ENCODE results near the gene RFTN1. TPM values are rescaled to one million over a fixed set of nuclear protein-coding genes. Genes with fewer than 3 reads are reported as not detected.

The RFTN1 gene
- total RNA-seq, 1 experiment from 2014 or later: 0.90 TPM

DNA sequence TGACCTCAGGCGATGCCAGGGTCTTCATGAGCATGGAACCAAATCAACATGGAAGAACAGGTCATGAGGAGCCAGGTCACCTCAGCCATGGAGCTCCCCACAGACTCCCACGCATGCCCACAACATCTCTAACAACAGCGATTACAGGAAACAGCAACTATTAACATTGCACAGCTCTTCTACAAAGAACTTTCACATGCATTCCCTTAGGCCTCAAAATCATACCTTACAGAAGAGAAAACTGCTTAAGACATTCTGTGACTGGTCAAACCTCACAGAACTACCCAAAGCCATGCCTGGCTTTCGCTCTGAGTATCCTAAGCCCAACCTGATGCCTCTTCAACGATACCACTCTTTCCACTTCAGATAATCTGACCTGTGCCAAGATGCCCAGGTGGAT lies 130.7 kb downstream of the RFTN1 start:
- Histone ChIP-seq H3K4me3 (ENCODE audit: insufficient read depth, low read depth, low read length) (no peak overlapping the region), H3K36me3 (replicated peaks; ENCODE audit: control insufficient read depth, insufficient read depth, low read length) (no peaks in the 10 kb centered on the region), H3K27me3 (ENCODE audit: control insufficient read depth, insufficient read depth, low read length) (no peaks in the 10 kb centered on the region)
- no peak for DNase-seq

DNA sequence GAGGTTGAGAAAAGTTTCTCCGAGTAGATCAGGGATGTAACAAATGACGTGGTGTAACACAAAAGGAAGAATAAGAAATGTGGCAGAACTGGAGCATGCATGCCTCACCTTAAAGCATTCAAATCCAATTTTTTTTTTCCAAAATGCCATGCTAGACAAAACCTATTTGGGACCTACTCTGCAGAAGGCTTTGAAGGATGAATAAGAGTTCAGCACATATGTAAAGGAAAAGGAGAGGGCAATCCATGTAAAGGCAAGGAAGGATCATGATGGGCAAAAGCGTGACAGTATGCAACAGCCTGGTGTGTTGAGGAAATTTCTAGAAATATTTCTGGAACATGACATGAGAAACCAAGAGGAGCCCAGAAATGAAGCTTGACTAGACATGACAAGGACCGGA lies 132.1 kb downstream of the RFTN1 start:
- H3K4me3 ChIP-seq (ENCODE audit: insufficient read depth, low read depth, low read length): no peak overlapping the region
- no peaks in the 10 kb centered on the region for H3K27me3 ChIP-seq (ENCODE audit: control insufficient read depth, insufficient read depth, low read length)
- DNase-seq: no peak
- no peaks in the 10 kb centered on the region for H3K36me3 ChIP-seq (replicated peaks; ENCODE audit: control insufficient read depth, insufficient read depth, low read length)

DNA sequence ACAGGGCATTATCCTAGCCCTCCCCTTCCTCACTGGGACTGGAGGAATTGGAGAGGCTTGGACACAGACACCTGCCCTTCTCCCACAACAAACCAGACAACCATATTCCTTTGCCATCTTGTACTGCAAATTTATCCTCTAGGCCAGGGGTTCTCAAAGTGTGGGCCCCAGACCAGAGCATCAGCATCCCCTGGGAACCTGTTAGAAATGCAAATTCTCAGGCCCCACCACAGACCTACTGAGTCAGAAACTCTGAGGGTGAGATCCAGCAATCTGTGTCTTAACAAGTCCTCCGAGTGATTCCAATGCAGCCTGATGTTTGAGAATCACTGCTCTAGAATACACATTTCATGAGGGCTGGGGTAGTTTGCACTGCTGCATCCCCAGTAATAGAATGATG lies 133.1 kb downstream of the RFTN1 start:
- Histone ChIP-seq H3K27me3 (ENCODE audit: control insufficient read depth, insufficient read depth, low read length) (no peaks in the 10 kb centered on the region), H3K36me3 (replicated peaks; ENCODE audit: control insufficient read depth, insufficient read depth, low read length) (no peaks in the 10 kb centered on the region), H3K4me3 (ENCODE audit: insufficient read depth, low read depth, low read length) (no peak overlapping the region)
- no peak for DNase-seq

DNA sequence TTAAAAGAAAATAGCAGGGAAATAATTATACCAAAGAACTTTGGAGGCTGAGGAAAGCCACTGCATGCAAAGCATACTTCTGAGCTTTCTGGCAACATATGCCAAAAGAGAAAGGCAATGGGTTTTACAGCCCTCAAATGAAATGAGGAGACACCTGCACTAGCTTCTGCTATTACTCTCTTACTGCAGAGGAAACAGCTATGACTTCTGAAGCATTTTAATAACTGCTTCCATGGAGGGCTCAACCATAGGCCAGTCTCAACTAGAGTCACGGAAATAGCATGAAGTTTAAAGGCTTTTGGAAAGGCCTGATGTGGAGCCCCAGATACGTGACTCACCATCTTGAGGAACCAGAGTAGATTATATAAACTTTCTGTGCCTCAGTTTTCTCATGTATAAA lies 133.7 kb downstream of the RFTN1 start:
- H3K36me3 ChIP-seq (replicated peaks; ENCODE audit: control insufficient read depth, insufficient read depth, low read length): no peaks in the 10 kb centered on the region
- DNase-seq: no peak
- no peaks in the 10 kb centered on the region for H3K27me3 ChIP-seq (ENCODE audit: control insufficient read depth, insufficient read depth, low read length)
- H3K4me3 ChIP-seq (ENCODE audit: insufficient read depth, low read depth, low read length): no peak overlapping the region

DNA sequence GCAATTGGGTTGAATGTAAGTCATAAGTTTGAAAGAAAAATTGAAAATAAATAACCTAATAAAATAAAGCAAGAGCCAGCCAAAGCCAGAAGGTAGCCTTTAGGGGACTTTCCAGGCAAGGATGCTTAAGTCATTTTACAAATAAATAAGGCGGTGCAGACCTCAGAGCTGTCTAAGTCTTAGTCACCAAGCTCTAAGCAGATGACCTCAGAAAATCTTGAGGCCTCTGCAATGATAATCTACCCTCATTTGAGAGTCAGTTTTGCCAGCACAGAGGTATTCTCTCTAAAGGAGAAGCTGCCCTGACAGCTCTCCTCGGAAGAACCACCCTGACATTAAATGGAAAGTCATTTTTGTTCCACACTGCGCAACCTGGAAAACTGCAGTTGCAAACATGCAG lies 134.6 kb downstream of the RFTN1 start:
- Histone ChIP-seq H3K36me3 (replicated peaks; ENCODE audit: control insufficient read depth, insufficient read depth, low read length) (no peaks in the 10 kb centered on the region), H3K4me3 (ENCODE audit: insufficient read depth, low read depth, low read length) (no peak overlapping the region), H3K27me3 (ENCODE audit: control insufficient read depth, insufficient read depth, low read length) (no peaks in the 10 kb centered on the region)
- DNase-seq: no peak

DNA sequence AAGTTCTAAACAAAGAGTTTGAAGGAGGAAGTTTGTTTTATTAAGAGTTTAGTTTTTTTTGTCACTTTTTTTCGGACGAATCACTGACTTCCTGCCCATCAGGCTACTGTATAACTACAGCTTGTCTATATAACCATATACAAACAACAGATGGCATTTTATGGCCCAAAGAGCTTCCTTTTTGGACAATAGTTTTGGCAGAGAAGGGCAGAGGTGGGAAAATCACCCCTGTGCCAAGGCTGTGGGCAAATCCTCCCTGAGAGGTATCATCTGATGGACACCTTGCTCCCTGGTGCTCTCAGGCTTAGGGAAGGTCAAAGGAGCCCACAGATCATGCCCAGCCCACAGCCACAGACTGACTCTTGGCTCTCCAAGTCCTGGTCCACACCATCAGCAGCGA lies 135.1 kb downstream of the RFTN1 start:
- Histone ChIP-seq H3K27me3 (ENCODE audit: control insufficient read depth, insufficient read depth, low read length) (no peaks in the 10 kb centered on the region), H3K4me3 (ENCODE audit: insufficient read depth, low read depth, low read length) (no peak overlapping the region), H3K36me3 (replicated peaks; ENCODE audit: control insufficient read depth, insufficient read depth, low read length) (no peaks in the 10 kb centered on the region)
- no peak for DNase-seq

DNA sequence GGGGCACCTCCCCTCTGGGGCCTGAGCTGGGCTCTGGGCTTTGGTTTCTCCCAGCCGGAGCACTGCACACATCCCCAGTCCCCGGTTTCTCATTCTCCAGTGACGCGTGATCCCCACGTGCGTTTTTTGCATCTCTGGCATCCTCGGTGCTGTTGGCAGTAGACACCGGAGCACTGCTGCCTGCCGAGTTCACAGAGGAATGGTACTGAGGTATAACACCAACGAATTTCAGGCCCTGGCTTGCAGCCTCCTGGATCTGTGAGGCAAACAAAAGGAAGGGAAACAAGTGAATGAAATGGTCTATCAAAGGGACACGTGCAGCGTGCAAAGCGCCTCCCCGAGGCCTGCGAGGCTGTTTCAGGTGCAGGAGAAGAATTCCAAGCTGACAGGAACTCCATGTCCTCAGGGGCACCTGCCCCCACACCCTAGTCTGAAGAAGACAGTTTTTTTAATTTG lies 135.6 kb downstream of the RFTN1 start:
- no peaks in the 10 kb centered on the region for H3K36me3 ChIP-seq (replicated peaks; ENCODE audit: control insufficient read depth, insufficient read depth, low read length)
- no peak for DNase-seq
- no peak overlapping the region for H3K4me3 ChIP-seq (ENCODE audit: insufficient read depth, low read depth, low read length)
- no peaks in the 10 kb centered on the region for H3K27me3 ChIP-seq (ENCODE audit: control insufficient read depth, insufficient read depth, low read length)

DNA sequence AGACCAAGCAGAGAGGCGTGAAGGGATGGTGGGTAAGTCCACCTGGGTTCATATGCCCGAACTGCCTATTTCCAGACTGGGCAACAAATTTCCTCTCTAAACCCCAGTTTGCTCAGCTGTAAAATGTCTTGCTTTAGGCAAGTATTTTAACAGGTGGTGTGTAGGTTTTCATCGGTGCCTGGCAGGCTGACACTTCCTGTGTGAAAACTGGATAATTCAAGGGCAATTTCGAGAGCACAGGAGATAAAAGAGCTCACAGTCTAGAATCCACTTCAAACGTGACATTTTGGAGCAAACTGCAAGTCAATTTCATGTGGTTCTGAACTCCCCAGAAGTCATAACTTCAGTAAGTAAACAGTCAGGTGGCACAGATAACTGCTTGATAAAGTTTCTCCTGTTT lies 136.3 kb downstream of the RFTN1 start:
- no peak overlapping the region for H3K4me3 ChIP-seq (ENCODE audit: insufficient read depth, low read depth, low read length)
- no peaks in the 10 kb centered on the region for H3K36me3 ChIP-seq (replicated peaks; ENCODE audit: control insufficient read depth, insufficient read depth, low read length)
- H3K27me3 ChIP-seq (ENCODE audit: control insufficient read depth, insufficient read depth, low read length): no peaks in the 10 kb centered on the region
- no peak for DNase-seq

DNA sequence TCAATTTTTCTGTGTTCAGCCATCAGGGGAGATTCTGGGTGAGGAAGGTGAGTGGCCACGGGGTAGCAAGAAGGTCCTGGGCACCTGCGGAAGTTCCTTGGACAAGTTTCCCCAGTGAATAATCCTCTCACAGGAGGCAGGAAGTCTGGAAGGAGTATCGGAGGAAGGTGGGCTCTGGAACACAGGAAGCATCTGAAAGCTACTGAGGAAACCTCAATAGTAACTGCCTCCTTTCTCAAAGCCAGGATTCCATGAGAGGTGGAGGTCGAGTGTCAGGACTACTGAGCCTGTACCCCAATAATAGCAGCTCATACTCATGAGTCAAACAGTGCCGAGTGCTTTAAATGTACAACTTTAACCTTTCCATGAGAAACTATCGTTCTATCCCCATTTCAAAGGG lies 137.6 kb downstream of the RFTN1 start:
- H3K27me3 ChIP-seq (ENCODE audit: control insufficient read depth, insufficient read depth, low read length): no peaks in the 10 kb centered on the region
- H3K36me3 ChIP-seq (replicated peaks; ENCODE audit: control insufficient read depth, insufficient read depth, low read length): no peaks in the 10 kb centered on the region
- H3K4me3 ChIP-seq (ENCODE audit: insufficient read depth, low read depth, low read length): no peak overlapping the region
- no peak for DNase-seq

DNA sequence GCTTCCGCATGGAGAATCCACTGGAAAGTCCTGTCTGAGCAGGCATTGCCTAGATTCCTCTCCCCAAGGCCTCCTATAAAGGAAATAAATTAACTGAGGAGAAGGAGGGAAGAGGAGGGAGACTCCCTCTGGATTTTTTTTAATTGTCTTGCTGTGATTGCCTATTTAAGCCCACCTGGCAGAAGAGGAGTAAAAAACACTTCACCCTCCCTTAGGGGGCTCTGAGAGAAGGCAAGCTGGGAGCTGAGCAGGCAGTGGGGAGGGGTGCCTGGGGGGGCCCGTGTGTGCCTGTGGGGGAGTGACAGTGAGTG lies 138.6 kb downstream of the RFTN1 start:
- Histone ChIP-seq H3K4me3 (ENCODE audit: insufficient read depth, low read depth, low read length) (no peak overlapping the region), H3K27me3 (ENCODE audit: control insufficient read depth, insufficient read depth, low read length) (no peaks in the 10 kb centered on the region), H3K36me3 (replicated peaks; ENCODE audit: control insufficient read depth, insufficient read depth, low read length) (no peaks in the 10 kb centered on the region)
- DNase-seq: no peak

DNA sequence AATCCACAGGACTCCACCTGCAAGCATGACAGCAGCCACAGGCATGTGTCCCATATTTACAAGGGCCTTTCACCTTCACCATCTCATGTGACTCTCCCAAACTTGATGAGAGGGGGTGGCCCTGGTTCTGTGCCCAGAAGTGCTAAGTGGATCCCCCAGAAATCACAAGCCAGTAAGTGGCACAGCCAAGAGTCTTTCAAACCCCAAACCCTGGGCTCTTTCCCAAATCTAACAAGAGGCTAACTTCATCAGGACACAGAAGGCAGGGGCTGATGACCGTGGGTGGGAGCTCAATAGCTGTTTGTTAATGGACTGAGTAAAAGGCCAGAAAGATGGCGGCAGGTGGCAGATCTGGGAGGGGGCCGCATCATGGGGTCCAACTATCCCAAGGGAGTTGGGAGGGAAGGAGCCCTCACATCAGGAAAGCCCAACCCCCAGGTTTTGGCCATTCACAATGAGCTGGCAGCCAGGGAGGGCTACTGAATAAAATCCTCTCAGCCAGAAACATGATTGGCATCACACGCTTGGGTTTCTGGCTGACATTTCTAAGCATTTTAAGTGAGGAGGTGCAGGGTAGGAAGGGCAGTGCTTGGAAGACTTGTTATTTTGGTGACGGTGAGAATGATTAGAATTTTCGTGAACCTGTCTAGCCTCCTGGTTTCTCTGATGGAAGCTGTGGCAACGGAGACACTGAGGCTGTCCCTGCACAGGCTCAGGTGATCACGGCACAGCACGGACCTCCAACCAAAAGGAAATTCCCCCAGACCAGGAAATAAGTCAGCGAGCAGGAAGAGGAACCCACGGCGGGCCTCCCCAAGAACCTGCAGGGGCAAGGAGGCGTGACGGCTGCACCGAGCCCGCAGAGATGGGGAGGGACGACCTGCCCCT lies 139.2 kb downstream of the RFTN1 start:
- no peaks in the 10 kb centered on the region for H3K27me3 ChIP-seq (ENCODE audit: control insufficient read depth, insufficient read depth, low read length)
- H3K36me3 ChIP-seq (replicated peaks; ENCODE audit: control insufficient read depth, insufficient read depth, low read length): no peaks in the 10 kb centered on the region
- H3K4me3 ChIP-seq (ENCODE audit: insufficient read depth, low read depth, low read length): no peak overlapping the region
- DNase-seq: no peak

DNA sequence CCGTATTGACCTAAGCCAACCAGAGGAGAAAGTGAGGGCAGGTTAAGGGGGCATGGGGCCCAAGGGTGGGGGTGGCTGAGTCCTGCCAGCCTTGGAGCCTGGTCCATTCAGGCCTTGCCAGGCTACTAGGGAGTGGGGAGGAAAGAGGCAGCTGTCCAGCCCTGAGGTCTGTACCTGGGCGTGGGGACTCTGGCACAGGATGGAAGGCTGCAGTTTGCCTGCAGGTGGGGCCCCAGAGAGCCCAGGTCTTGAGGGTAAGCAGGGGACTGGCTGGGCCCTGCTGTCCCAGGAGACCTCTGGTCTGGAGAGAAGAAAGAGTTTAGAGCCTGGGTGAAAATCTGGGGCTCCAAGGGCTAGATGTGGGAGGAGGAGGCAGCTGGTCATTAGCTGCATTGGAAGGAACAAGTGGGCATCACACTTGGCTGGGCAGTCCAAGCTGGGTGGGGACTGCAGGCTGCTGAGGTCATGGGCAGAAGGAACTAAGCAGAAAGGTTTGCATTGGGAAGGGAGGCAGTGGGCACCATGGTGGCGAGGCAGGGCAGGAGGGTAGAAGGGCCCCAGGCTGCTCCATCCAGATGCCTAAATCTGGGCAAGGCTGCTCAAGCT lies 140.1 kb downstream of the RFTN1 start:
- no peaks in the 10 kb centered on the region for H3K36me3 ChIP-seq (replicated peaks; ENCODE audit: control insufficient read depth, insufficient read depth, low read length)
- DNase-seq: no peak
- no peaks in the 10 kb centered on the region for H3K27me3 ChIP-seq (ENCODE audit: control insufficient read depth, insufficient read depth, low read length)
- H3K4me3 ChIP-seq (ENCODE audit: insufficient read depth, low read depth, low read length): no peak overlapping the region

DNA sequence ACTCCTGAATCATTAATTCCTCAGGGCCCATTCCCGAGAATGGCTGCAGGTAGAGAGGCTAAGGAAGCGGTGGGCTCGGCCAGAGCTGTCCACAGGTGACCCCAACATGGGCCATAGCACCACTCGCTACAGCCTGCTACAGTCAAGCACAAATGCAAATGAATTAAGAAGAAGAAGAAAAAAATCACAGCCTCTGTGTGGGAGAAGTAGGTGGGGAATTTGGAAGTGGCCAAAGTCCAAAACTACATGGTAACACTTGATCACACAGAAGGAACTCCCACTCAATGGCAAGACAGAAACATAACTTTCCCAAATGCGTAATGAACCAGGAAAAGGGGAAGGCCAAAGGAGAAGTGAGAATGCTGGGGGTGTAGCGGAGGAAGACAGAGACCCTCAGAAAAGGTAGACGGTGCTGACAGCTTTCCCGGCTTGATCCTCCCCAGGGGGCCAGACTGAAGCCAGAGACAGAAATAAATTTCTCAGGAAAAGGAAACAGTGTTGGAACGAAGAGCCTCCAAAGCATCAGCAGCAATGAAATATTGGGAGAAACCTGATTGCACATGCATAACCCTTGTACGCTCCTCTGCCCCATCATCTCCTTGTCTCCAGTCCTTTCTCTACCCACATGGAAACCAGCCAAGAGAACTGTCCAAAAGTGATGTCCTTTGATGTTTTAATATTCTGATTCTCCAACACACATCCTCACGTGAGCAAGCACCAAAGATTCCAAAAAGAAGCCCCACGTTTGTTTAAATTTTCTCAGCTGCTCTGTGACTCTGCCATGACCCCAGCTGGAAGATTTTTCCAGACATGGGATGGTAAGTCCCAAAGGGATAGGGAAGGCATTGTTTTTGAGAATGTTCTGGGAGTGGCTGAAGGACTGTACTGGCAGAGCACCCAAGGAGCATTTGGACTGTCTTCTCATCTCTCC lies 140.9 kb downstream of the RFTN1 start:
- Histone ChIP-seq H3K27me3 (ENCODE audit: control insufficient read depth, insufficient read depth, low read length) (no peaks in the 10 kb centered on the region), H3K4me3 (ENCODE audit: insufficient read depth, low read depth, low read length) (no peak overlapping the region), H3K36me3 (replicated peaks; ENCODE audit: control insufficient read depth, insufficient read depth, low read length) (no peaks in the 10 kb centered on the region)
- no peak for DNase-seq

DNA sequence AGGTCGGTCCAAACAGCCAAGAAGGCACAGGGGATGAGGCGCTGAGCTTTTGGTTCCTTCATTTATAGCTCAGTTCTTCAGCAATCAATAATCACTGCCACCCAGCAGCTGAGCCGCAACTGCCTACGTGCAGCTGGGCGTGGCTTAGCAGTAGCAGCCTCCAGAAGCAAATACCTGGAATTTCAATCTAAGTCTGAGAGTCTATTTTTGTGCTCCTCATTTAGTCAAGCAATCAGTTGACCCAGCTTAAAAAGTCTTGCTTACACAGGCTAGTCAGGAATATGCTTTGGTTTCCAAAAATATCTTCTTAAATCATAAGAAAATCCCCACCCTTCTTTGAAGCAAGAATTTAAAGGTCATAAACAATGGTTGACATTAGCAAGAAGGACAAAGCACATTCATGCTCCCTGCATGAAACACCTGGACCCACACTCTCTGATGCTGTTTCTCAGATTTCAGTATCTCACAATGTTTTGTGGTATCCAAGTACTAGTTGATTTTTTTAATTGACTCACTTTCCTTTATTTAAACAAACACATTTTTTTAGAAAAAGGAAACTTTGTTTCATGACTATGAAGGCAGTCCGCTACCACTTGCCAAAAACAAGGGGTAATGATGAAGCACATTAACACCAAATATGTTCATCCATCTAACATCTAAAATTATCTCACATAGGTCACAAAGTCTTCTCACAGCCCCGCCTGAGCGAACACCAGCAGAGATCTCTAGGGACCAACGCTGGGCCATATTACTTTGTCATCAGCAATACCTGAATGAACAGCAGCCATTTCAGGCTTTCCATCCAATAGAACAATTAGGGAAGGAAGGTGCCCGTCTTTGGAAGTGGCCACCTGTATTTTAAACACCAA lies 142.4 kb downstream of the RFTN1 start:
- no peaks in the 10 kb centered on the region for H3K27me3 ChIP-seq (ENCODE audit: control insufficient read depth, insufficient read depth, low read length)
- H3K4me3 ChIP-seq (ENCODE audit: insufficient read depth, low read depth, low read length): no peak overlapping the region
- DNase-seq: no peak
- H3K36me3 ChIP-seq (replicated peaks; ENCODE audit: control insufficient read depth, insufficient read depth, low read length): no peaks in the 10 kb centered on the region
